Naive thymus-derived CD4-positive, alpha-beta T cell (primary cell): ENCODE data around the gene SLC5A5. TPM values are rescaled to one million over a fixed set of nuclear protein-coding genes. Genes with fewer than 3 reads are reported as not detected.

ENCODE experiments used
- ATAC-seq: fragments of 150-1000 bp; cut with Tn5 transposase; 2 replicates; pipeline ENCODE4 v1.10.0; 2021; ENCODE audit warnings: mild to moderate bottlenecking, moderate library complexity
- CTCF ChIA-PET: fragments of 350-600 bp; sonication (Branson Sonifier 250); formaldehyde crosslinking; loops from one replicate; lab custom pipeline; 2021; ENCODE audit warnings: antibody characterized with exemption; lab: Charles Lee
- POLR2A ChIA-PET: fragments of 350-600 bp; sonication (Branson Sonifier 250); formaldehyde crosslinking; loops from one replicate; lab custom pipeline; 2021; ENCODE audit warnings: antibody characterized with exemption, inconsistent platforms; lab: Charles Lee
- DNase-seq, 9 donors: peaks; one replicate each; pipeline versions ENCODE4 v3.0.0 to v3.0.0-alpha.2; 2020 to 2022; ENCODE audit warnings: mixed read lengths in 1 of 9
- H3K27ac ChIP-seq: one replicate; pipeline ENCODE4 v1.7.0; 2013; ENCODE audit warnings: mild to moderate bottlenecking, low read depth, low read length, moderate library complexity
- H3K27me3 ChIP-seq, 2 donors: one replicate each; pipeline ENCODE4 v1.7.0; 2013; ENCODE audit warnings: low read length in 2 of 2, mild to moderate bottlenecking in 2 of 2, moderate library complexity in 2 of 2; ENCODE audit not compliant: control insufficient read depth in 2 of 2, insufficient read depth in 2 of 2
- H3K36me3 ChIP-seq, 3 experiments: 1 replicate in 2 of 3; 2 replicates in 1 of 3; pipeline ENCODE4 v1.7.0; 2013; ENCODE audit warnings: low read length in 3 of 3, mild to moderate bottlenecking in 3 of 3, moderate library complexity in 1 of 3; ENCODE audit not compliant: insufficient read depth in 3 of 3, control insufficient read depth in 2 of 3
- H3K4me1 ChIP-seq, 2 donors: one replicate each; pipeline ENCODE4 v1.7.0; 2013; ENCODE audit warnings: low read length in 2 of 2, mild to moderate bottlenecking in 2 of 2, moderate library complexity in 1 of 2; ENCODE audit not compliant: control insufficient read depth in 2 of 2, insufficient read depth in 2 of 2
- H3K4me3 ChIP-seq: 2 replicates; pipeline ENCODE4 v1.7.0; 2013; ENCODE audit warnings: mild to moderate bottlenecking, low read length
- H3K9me3 ChIP-seq, 3 experiments: 1 replicate in 2 of 3; 2 replicates in 1 of 3; pipeline ENCODE4 v1.7.0; 2013; ENCODE audit warnings: low read length in 3 of 3; ENCODE audit not compliant: control insufficient read depth in 2 of 3
- H3K27ac Mint-ChIP-seq, 9 donors: one replicate each; pipeline ENCODE4 v1.8.0; 2020 to 2022; ENCODE audit warnings: mixed read lengths in 9 of 9, mild to moderate bottlenecking in 8 of 9, moderate library complexity in 5 of 9, inconsistent platforms in 2 of 9
- H3K27me3 Mint-ChIP-seq, 5 donors: one replicate each; pipeline ENCODE4 v1.8.0; 2021 to 2022; ENCODE audit warnings: mixed read lengths in 5 of 5, mild to moderate bottlenecking in 1 of 5
- H3K36me3 Mint-ChIP-seq, 5 donors: one replicate each; pipeline ENCODE4 v1.8.0; 2020 to 2022; ENCODE audit warnings: mixed read lengths in 5 of 5, mild to moderate bottlenecking in 3 of 5, inconsistent platforms in 1 of 5
- H3K4me1 Mint-ChIP-seq, 7 donors: one replicate each; pipeline ENCODE4 v1.8.0; 2020 to 2022; ENCODE audit warnings: mixed read lengths in 7 of 7, mild to moderate bottlenecking in 3 of 7, inconsistent platforms in 1 of 7
- H3K4me3 Mint-ChIP-seq, 10 donors: one replicate each; pipeline ENCODE4 v1.8.0; 2020 to 2022; ENCODE audit warnings: mild to moderate bottlenecking in 10 of 10, mixed read lengths in 10 of 10, moderate library complexity in 6 of 10, inconsistent platforms in 2 of 10
- H3K9me3 Mint-ChIP-seq, 11 donors: one replicate each; pipeline ENCODE4 v1.8.0; 2020 to 2022; ENCODE audit warnings: mixed read lengths in 11 of 11, mild to moderate bottlenecking in 4 of 11, inconsistent platforms in 1 of 11, moderate library complexity in 1 of 11
- intact Hi-C, 2 donors: fragments of 100-400 bp; cut with micrococcal nuclease; formaldehyde crosslinking; loops; one replicate each; pipeline ENCODE4 v1.15.1; 2023
- polyA plus RNA-seq, 2 donors: library from polyadenylated mRNA; unstranded; fragments of 300-500 nt; fragmentation: Illumina TruSeq; gene quantifications; one replicate each; pipeline ENCODE4 v1.2.3, GENCODE V29; 2021
- total RNA-seq, 6 experiments: library from RNA in 5 of 6; stranded (reverse) in 5 of 6; gene quantifications; 1 replicate in 5 of 6; 2 replicates in 1 of 6; pipeline ENCODE4 v1.2.3 and lab custom pipeline; 2021 to 2026

SLC5A5 gene
- total and polyA plus RNA-seq, 7 experiments from 2014 or later: 1.2 to 4.1 (median 2.9) TPM

DNA sequence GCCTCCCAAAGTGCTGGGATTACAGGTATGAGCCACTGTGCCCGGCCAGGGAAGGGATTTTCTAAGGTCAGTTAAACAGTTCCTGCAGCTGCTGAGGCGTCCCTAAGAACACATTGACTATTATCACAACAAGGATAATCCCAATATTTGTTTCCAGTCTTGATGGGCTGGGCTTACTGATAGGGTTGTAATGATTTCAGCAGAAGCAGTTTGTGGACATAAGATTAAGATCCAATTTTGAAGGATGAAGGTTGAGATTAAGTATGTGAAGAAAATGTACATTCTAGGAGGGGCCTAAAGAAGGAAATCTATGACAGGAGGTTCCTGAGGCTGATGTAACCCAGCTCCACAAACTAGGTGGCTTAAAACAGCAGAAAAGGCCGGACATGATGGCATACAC is 50.4 kb downstream of the SLC5A5 start:
- Histone ChIP-seq H3K4me3 (no peak overlapping the region), H3K27ac (no peak overlapping the region), H3K27me3 (no peaks in the 10 kb centered on the region), H3K36me3 (no peaks in the 10 kb centered on the region), H3K4me1 (no peaks in the 10 kb centered on the region), H3K9me3 (no peaks in the 10 kb centered on the region)
- ChIA-PET CTCF (no interaction called here), POLR2A (no interaction called here)
- intact Hi-C loops: no loop called here
- DNase-seq (no peak), ATAC-seq (no peak)
- peaks cover 0 to 3% (median 0%) of the 10 kb centered on the region in 7 donors for H3K4me1 Mint-ChIP-seq
- H3K9me3 Mint-ChIP-seq: peaks cover 0 to 3% (median 0%) of the 10 kb centered on the region in 11 donors
- H3K27me3 Mint-ChIP-seq: peaks cover 0 to 13% (median 0%) of the 10 kb centered on the region in 5 donors
- peak overlapping the region in 1 of 9 donors; percentile 40 for H3K27ac Mint-ChIP-seq
- H3K4me3 Mint-ChIP-seq: no peak overlapping the region
- no peaks in the 10 kb centered on the region for H3K36me3 Mint-ChIP-seq

DNA sequence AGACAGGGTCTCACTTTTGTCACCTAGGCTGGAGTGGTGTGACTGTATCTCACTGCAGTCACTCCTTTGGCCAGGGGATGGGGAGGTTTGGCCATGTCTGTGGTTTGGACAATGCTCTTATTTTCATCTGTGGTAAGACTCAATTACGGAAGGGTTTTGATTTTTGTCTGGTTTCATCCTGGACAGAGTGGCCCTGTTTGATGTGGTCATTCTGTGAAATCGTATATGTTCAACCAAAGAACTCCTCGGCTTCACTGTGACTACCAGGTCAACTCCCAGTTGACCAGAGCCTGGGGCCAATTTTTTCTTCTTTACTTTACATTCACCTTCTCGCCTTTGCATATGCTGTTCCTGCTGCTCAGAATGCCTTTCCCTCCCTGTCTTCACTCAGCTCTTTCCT is 54.3 kb downstream of the SLC5A5 start:
- Histone ChIP-seq H3K27ac (no peak overlapping the region), H3K27me3 (no peaks in the 10 kb centered on the region), H3K36me3 (no peaks in the 10 kb centered on the region), H3K4me1 (no peaks in the 10 kb centered on the region), H3K4me3 (no peak overlapping the region), H3K9me3 (no peaks in the 10 kb centered on the region)
- H3K4me1 Mint-ChIP-seq: peaks cover 0 to 5% (median 0%) of the 10 kb centered on the region in 7 donors
- H3K36me3 Mint-ChIP-seq: no peaks in the 10 kb centered on the region
- ATAC-seq (no peak), DNase-seq (no peak)
- no peak overlapping the region for H3K4me3 Mint-ChIP-seq
- POLR2A ChIA-PET: no interaction called here
- peaks cover 0 to 5% (median 0%) of the 10 kb centered on the region in 5 donors for H3K27me3 Mint-ChIP-seq
- intact Hi-C loops: no loop called here
- peaks cover 0 to 3% (median 0%) of the 10 kb centered on the region in 11 donors for H3K9me3 Mint-ChIP-seq
- H3K27ac Mint-ChIP-seq: no peak overlapping the region
- CTCF ChIA-PET: interaction anchor here (0.7 kb wide), 1 partner anchor 71 kb away, joined by 4 read pairs; no protein-coding TSS in a partner anchor

DNA sequence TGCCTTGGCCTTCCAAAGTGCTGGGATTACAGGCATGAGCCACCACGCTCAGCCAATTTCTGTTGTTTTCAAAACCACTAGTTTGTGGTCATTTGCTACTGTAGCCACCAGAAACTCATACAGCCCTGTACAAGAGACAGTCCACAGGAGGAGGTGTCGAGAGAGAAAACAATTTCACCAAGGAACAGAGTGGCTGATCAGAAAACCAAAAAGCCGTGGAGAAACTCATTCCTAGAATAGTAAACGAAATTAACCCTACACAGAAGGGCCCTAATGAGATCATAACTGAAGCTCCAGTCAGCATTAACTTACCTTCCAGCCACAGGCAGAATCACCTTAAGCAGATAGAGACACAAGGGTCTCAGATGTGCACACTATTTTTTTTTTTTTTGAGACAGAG is 57.3 kb downstream of the SLC5A5 start:
- H3K4me3 Mint-ChIP-seq: no peak overlapping the region
- no peak overlapping the region for H3K4me3 ChIP-seq

DNA sequence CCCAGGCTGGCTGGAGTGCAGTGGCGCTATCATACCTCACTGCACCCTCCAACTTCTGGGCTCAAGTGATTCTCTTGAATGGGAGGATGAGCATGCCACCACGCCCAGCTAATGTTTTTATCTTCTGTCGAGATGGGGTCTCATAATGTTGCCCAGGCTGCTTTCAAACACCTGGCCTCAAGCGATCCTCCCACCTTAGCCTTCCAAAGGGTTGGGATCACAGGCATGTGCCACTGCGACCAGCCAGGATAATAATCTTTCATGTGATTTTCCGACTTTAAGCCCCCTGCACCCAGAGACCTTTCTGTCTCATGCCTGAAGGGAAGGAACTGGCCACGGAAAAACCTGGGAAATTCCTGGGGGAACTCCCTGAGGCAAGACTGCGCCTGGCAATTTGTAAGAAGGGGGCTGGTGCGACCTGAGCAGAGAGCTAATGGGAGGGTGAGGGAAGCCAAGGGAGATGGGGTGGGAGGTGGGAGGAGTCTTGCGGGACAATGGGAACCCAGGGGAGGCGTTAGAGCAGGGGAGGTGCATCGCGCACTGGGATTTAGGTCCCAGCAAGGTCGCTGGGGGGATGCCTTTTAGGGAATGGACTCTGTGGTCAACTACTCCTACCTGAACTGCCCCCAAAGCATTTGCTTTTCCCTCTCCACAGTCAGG is 59.9 kb downstream of the SLC5A5 start:
- Mint-ChIP-seq H3K27ac (peak overlapping the region in 5 of 9 donors; percentile 36 to 90 (median 64)), H3K27me3 (peaks cover 0 to 4% (median 2%) of the 10 kb centered on the region in 5 donors), H3K9me3 (peaks cover 0 to 2% (median 0%) of the 10 kb centered on the region in 11 donors), H3K4me3 (peak overlapping the region; percentile 51 to 94 (median 80)), H3K4me1 (peaks cover 6 to 24% (median 15%) of the 10 kb centered on the region in 7 donors), H3K36me3 (no peaks in the 10 kb centered on the region)
- Histone ChIP-seq H3K4me1 (peaks cover 10 to 11% of the 10 kb centered on the region in 2 donors), H3K36me3 (no peaks in the 10 kb centered on the region), H3K27ac (no peak overlapping the region), H3K27me3 (no peaks in the 10 kb centered on the region), H3K4me3 (peak overlapping the region; percentile 69), H3K9me3 (no peaks in the 10 kb centered on the region)
- CTCF ChIA-PET: interaction anchor here (0.7 to 11.2 kb wide), 9 partner anchors 15 to 148 kb away, joined by 3 to 224 read pairs (median 7); partner anchors contain the start of genes RPL18A and SLC5A5
- intact Hi-C loops: loop anchor here (1.0 to 10.0 kb wide), 12 partner anchors 16 to 591 kb away; partner anchors contain the start of genes PGLS (in 2 of the 2), RPL18A (in 2 of the 2), B3GNT3 (in 1 of the 2) and ELL (in 1 of the 2)
- ATAC-seq (no peak), DNase-seq (no peak)
- POLR2A ChIA-PET: interaction anchor here (1.3 to 4.7 kb wide), 4 partner anchors 61 to 72 kb away, joined by 4 to 117 read pairs (median 18); partner anchors contain the start of genes RPL18A and SLC5A5

More for the DNA sequence above, 57.3 kb downstream of the SLC5A5 start:
- DNase-seq (no peak), ATAC-seq (no peak)
- CTCF ChIA-PET: interaction anchor here (0.6 to 6.5 kb wide), 3 partner anchors 9 to 71 kb away, joined by 3 to 124 read pairs (median 3); partner anchors contain the start of gene RPL18A
- Mint-ChIP-seq H3K36me3 (no peaks in the 10 kb centered on the region), H3K27me3 (peaks cover 0 to 5% (median 2%) of the 10 kb centered on the region in 5 donors), H3K4me1 (peaks cover 6 to 24% (median 15%) of the 10 kb centered on the region in 7 donors), H3K27ac (peak overlapping the region in 1 of 9 donors; percentile 71), H3K9me3 (peaks cover 0 to 2% (median 0%) of the 10 kb centered on the region in 11 donors)
- Histone ChIP-seq H3K36me3 (no peaks in the 10 kb centered on the region), H3K4me1 (peaks cover 10% of the 10 kb centered on the region in 2 donors), H3K27ac (no peak overlapping the region), H3K27me3 (no peaks in the 10 kb centered on the region), H3K9me3 (no peaks in the 10 kb centered on the region)
- intact Hi-C loops: no loop called here
- POLR2A ChIA-PET: interaction anchor here (0.8 kb wide), 1 partner anchor 70 kb away, joined by 4 read pairs; the partner anchor contains the start of gene RPL18A

DNA sequence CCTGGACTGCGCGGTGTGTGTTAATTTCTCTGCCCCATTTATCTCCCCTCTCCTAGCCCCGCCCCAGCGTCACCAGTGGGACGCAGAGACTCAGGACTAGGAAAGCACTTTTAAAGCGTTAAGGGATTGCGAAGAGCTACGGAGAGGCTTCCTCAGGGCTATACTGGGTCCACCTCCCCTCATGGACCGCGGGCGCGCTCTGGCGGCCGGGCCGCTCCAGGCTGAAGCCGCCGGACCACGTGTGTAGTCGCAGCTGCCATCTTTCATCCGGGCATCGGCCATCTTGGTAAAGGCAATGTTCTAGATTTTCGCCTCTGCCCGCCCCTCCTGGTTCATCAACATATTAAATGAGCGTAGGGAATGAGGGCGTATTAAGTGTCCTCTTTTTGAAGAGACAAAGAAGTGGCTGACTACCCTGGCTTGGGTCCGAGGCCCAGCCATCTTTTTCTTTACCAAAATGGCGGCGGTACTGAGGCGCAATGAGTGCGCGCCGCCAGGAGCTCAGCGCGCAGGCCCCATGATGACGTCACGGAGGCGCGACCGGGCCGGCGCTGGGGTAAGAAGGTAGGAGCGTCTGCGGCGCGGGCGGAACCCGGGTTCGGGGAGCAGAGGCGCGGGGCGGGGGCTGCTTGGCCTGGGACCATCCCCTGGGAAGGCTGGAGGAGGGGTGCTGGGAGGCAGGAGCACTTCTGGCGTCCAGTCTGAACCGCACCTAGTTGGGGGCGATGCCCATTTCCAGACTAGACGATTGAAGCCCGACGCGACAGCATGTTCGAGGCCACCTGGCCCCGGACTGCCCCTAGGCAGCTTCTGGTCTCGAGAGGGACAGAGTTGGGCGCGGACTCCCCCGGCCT is 61.0 kb downstream of the SLC5A5 start, which contains the start of gene CCDC124:
TSS of gene CCDC124 (plus strand) at position 531 of the 854 bp plus-strand sequence. CDS start 3,406 bp downstream, outside the sequence.
- Histone ChIP-seq H3K36me3 (peaks cover 0 to 5% (median 0%) of the 10 kb centered on the region in 3 experiments), H3K9me3 (no peaks in the 10 kb centered on the region), H3K27me3 (no peaks in the 10 kb centered on the region), H3K4me3 (peak within 1 kb of the TSS; percentile 69), H3K4me1 (peaks cover 10 to 11% of the 10 kb centered on the region in 2 donors), H3K27ac (peak within 1 kb of the TSS; percentile 86)
- POLR2A ChIA-PET: interaction anchor here (0.6 to 4.7 kb wide), 18 partner anchors 14 to 236 kb away, joined by 3 to 117 read pairs (median 3); partner anchors contain the start of genes ARRDC2, JAK3, RPL18A and SLC5A5
- H3K27ac Mint-ChIP-seq: peak within 1 kb of the TSS; percentile 90 to 97 (median 95)
- peaks cover 0 to 2% (median 0%) of the 10 kb centered on the region in 11 donors for H3K9me3 Mint-ChIP-seq
- H3K4me3 Mint-ChIP-seq: peak within 1 kb of the TSS; percentile 85 to 97 (median 93)
- intact Hi-C loops: loop anchor here (1.0 to 10.0 kb wide), 12 partner anchors 15 to 590 kb away; partner anchors contain the start of genes PGLS (in 2 of the 2), RPL18A (in 2 of the 2), B3GNT3 (in 1 of the 2) and ELL (in 1 of the 2)
- H3K4me1 Mint-ChIP-seq: peaks cover 6 to 24% (median 15%) of the 10 kb centered on the region in 7 donors
- DNase-seq (peak; percentile 89 to 96 (median 94)), ATAC-seq (peak; percentile 99)
- CTCF ChIA-PET: interaction anchor here (0.6 to 11.2 kb wide), 15 partner anchors 14 to 206 kb away, joined by 3 to 224 read pairs (median 5); partner anchors contain the start of genes RPL18A and SLC5A5
- peaks cover 0 to 2% (median 0%) of the 10 kb centered on the region in 5 donors for H3K27me3 Mint-ChIP-seq
- no peaks in the 10 kb centered on the region for H3K36me3 Mint-ChIP-seq
